GM12873 (cell line): Measurements from ENCODE around the gene CMIP.
A peak's percentile ranks its signal among the peaks of the same experiment; 100 is the strongest.

Experiments used
- TF ChIP-seq, protein P1 (sequence below): IDR thresholded peaks from 2 replicates; pipeline ENCODE4 v1.5.1; 2012; ENCODE audit warnings: low read depth, mild to moderate bottlenecking, moderate library complexity, low read length, control low read depth; ENCODE audit not compliant: insufficient read depth; ENCODE audit errors: missing control alignments

CMIP gene

GRCh38 chr16:81744385-81744784, 299.8 kb downstream of the CMIP start:
- TF ChIP-seq, protein P1, sequence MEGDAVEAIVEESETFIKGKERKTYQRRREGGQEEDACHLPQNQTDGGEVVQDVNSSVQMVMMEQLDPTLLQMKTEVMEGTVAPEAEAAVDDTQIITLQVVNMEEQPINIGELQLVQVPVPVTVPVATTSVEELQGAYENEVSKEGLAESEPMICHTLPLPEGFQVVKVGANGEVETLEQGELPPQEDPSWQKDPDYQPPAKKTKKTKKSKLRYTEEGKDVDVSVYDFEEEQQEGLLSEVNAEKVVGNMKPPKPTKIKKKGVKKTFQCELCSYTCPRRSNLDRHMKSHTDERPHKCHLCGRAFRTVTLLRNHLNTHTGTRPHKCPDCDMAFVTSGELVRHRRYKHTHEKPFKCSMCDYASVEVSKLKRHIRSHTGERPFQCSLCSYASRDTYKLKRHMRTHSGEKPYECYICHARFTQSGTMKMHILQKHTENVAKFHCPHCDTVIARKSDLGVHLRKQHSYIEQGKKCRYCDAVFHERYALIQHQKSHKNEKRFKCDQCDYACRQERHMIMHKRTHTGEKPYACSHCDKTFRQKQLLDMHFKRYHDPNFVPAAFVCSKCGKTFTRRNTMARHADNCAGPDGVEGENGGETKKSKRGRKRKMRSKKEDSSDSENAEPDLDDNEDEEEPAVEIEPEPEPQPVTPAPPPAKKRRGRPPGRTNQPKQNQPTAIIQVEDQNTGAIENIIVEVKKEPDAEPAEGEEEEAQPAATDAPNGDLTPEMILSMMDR = no peak

- TF ChIP-seq, protein P1 = no peak
Measured at GRCh38 chr16:81744911-81745310, 300.3 kb downstream of the CMIP start.

DNA sequence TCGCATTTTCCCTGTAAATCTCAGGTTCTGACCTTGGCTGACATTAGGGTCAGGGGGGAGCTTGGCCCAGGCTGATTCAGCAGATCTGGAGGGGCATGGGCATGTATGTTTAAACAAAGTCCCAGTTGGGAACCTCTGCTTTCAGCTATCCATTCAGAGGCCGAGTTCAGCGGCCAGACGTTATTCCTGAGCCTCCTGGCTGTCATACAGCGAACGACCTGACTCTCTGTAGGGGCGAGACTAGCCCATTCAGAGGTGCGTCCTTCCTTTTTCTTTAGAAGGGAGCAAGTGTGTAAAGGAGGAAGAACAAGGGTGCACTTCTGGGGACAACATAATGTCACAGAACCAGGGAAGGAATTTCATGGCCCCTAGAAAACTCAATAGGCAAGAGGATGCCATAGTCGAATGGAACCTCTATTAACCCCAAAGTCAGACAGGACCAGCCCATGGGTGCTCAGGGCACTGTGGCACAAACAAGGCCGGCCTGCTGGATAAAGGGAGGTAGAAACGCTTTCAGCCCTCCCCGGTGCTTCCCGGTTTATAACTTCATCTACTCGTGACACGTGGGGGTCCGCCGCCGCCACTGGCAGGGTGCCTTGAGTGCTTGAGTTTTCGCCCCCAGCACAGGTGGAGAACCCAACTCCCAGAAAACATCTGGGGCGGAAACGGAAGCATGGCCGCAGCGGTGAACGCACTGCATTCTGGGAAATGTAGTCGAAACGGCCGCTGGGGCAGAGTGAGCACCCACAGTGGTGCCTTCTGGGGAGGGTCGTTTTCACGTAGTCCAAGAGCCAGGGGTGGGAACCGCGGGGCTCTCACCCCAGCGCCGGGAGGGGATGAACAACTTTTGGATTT, 301.3 kb downstream of the CMIP start:
- TF ChIP-seq, protein P1 = no peak

GRCh38 chr16:81746566-81746965, 302.0 kb downstream of the CMIP start:
- TF ChIP-seq, protein P1 = no peak

DNA sequence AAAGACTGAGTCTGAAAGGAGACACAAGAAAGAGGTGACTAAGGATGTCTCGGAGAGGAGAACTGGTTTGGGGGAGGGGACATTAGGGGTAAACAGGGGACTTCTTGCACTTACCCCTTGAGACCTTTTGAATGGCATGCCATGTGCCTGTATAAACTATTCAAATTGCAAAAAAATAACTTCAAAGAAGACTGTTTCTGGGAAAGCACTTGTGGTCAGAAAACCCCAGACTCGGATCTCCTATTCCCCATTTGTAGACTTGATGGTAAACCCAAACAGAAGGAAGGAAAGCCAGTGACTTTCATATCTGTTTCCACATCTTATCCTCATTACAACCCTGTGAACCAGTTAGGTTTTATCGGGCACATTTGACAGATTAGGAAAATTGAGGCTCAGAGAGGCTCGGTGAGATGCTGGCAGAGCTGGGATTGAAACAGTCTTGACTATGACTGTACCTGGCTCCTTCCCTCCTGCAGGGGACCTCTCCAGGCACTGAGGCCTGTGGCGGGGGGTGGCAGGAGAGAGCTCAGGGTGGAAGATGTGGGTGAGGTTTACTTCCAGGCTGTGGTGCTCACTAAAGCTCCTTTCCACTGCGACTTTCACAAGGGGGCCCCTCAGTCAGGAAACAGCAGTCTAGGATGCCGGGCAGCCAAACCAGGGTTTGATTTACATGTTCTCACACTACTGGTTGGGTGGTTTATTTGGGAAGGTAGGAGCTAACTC, 304.0 kb downstream of the CMIP start:
- TF ChIP-seq, protein P1 = peak; percentile 35

DNA sequence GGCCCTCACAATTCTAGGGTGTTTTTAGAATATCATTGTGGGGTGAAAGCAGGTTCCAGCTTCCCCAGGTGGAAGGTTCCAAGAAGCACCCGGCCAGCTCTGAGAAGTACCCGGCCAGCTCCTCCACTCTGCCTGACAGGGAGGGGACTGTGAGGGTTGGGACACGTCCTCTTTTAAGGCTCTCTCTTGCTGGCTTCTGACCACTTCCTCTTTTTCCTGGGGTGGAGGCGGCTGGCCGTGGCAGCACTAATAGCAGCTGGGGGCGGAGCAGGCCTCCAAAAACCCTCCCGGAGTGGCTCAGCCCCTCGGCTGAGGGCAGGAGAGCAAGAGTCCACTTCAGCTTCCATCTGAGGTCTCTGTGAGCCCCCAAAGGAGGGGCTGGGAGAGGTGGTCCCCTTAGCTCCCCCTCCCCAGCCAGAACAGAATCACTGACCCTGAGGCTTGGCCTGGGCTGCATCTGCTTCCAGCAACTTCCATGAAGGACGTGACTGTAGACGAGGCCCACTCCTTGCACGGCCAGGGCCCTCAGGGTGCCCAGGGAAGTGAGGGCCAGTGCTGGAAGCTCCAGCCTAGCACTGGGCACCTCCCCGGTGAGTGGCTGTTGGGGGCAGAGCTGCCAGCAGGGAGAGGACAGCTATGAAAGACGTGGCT, 307.7 kb downstream of the CMIP start:
- TF ChIP-seq, protein P1 = no peak

- TF ChIP-seq, protein P1 = no peak
Measured at GRCh38 chr16:81752876-81753227, 308.2 kb downstream of the CMIP start.
